Astrocyte (in vitro differentiated cells and primary cell): ENCODE data around the gene IGSF1.

ENCODE experiments used
- CTCF ChIP-seq: IDR thresholded peaks from 2 replicates; pipeline ENCODE4 v1.5.1; 2011; ENCODE audit warnings: low read depth, mild to moderate bottlenecking, inconsistent platforms, low read length, moderate library complexity; ENCODE audit not compliant: insufficient read depth
- EZH2 ChIP-seq: IDR thresholded peaks from 2 replicates; pipeline ENCODE4 v1.6.1; 2012; ENCODE audit warnings: mild to moderate bottlenecking, low read length, inconsistent platforms; ENCODE audit not compliant: insufficient read depth

- TF ChIP-seq CTCF (no peak), EZH2 (no peak)
Observed at GRCh38 chrX:131279617-131280016, 9.5 kb downstream of the IGSF1 start.
